ENCODE results near the gene GREB1L.

GREB1L gene

DNA sequence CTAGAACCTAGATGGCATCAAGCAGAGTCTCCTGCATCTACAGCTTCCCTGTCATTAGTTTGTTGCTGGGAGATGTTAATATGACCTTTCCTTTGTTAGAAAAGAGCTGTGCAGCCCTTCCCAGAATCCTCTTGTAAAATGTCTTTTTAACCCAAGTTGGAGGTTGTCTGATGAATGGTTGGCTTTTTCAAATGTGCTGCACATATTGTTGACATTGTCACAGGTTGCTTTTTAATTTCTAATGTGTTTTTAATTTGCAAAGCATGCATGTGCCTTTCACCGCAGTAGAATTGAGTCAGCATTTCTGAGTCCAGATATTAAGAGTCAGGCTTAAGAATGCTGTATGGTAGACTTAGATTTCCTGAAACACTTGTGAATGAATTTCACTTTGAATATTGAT lies 120.8 kb downstream of the GREB1L start:
- TF ChIP-seq POLR2AphosphoS5 (IDR thresholded peaks at IDR 0.05; ENCODE audit: low read depth, low read length), result no peak
- TF ChIP-seq SIN3A (IDR thresholded peaks at IDR 0.05; ENCODE audit: borderline replicate concordance, insufficient read depth, low read length), result no peak
- no peak for TF ChIP-seq FOXP2 (optimal IDR thresholded peaks at IDR 0.05; ENCODE audit: borderline replicate concordance, extremely low read depth, extremely low read length, insufficient read depth)
- TF ChIP-seq REST (IDR thresholded peaks at IDR 0.05; ENCODE audit: insufficient read depth in 1 of 2, low read depth in 2 of 2, low read length in 2 of 2), result no peak
- TF ChIP-seq TAF1 (IDR thresholded peaks at IDR 0.05; ENCODE audit: borderline replicate concordance, insufficient read depth, low read length), result no peak

- TF ChIP-seq FOXP2 (optimal IDR thresholded peaks at IDR 0.05; ENCODE audit: borderline replicate concordance, extremely low read depth, extremely low read length, insufficient read depth) (no peak), SIN3A (IDR thresholded peaks at IDR 0.05; ENCODE audit: borderline replicate concordance, insufficient read depth, low read length) (no peak), TAF1 (IDR thresholded peaks at IDR 0.05; ENCODE audit: borderline replicate concordance, insufficient read depth, low read length) (no peak), POLR2AphosphoS5 (IDR thresholded peaks at IDR 0.05; ENCODE audit: low read depth, low read length) (no peak), REST (IDR thresholded peaks at IDR 0.05; ENCODE audit: insufficient read depth in 1 of 2, low read depth in 2 of 2, low read length in 2 of 2) (no peak)
Measured at GRCh38 chr18:21363348-21363747, 121.3 kb downstream of the GREB1L start.

GRCh38 chr18:21364471-21364870 lies 122.4 kb downstream of the GREB1L start:
- TF ChIP-seq SIN3A (IDR thresholded peaks at IDR 0.05; ENCODE audit: borderline replicate concordance, insufficient read depth, low read length) (no peak), FOXP2 (optimal IDR thresholded peaks at IDR 0.05; ENCODE audit: borderline replicate concordance, extremely low read depth, extremely low read length, insufficient read depth) (no peak), TAF1 (IDR thresholded peaks at IDR 0.05; ENCODE audit: borderline replicate concordance, insufficient read depth, low read length) (no peak), POLR2AphosphoS5 (IDR thresholded peaks at IDR 0.05; ENCODE audit: low read depth, low read length) (no peak), REST (IDR thresholded peaks at IDR 0.05; ENCODE audit: insufficient read depth in 1 of 2, low read depth in 2 of 2, low read length in 2 of 2) (no peak)

DNA sequence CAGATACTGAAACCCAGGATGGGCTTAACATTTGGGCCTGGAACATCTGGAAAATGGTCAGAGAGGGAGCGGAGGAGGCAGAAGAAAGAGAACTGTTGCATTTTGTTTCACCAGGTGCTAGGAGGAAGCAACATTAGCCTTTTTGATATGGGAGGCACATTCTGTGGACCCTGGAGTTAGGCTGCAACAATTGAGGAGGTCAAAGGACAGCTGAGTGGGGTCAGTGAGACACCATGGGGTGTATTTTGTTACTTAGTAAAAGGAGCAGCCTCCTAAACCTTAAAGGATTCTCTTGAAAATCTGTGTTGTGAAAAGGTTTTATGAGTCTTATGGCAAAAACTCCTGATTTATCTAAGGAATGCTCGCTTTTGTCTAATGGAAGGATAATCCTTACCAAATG lies 124.9 kb downstream of the GREB1L start:
- TF ChIP-seq FOXP2 (optimal IDR thresholded peaks at IDR 0.05; ENCODE audit: borderline replicate concordance, extremely low read depth, extremely low read length, insufficient read depth), result no peak
- TF ChIP-seq REST (IDR thresholded peaks at IDR 0.05; ENCODE audit: insufficient read depth in 1 of 2, low read depth in 2 of 2, low read length in 2 of 2), result no peak
- no peak for TF ChIP-seq TAF1 (IDR thresholded peaks at IDR 0.05; ENCODE audit: borderline replicate concordance, insufficient read depth, low read length)
- no peak for TF ChIP-seq POLR2AphosphoS5 (IDR thresholded peaks at IDR 0.05; ENCODE audit: low read depth, low read length)
- TF ChIP-seq SIN3A (IDR thresholded peaks at IDR 0.05; ENCODE audit: borderline replicate concordance, insufficient read depth, low read length), result no peak

DNA sequence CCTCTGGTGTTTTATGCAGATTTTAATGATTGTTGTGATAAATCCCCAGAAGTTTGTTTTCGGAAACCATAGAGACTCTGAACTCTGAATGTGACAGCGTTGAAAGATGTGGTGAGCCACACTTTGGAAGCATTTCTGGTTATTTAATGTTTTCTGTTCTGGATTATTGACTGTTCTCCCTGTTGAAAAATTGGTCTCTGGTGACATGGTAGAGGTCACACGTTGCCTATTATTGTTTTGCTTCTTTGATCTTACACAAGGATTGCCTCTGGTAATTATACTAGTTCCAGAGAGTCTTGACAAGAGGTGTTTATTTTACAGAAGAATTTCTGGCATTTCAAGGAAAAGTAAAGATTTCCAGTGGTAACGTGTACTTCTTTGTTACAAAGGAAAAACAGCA lies 127.1 kb downstream of the GREB1L start:
- no peak for TF ChIP-seq TAF1 (IDR thresholded peaks at IDR 0.05; ENCODE audit: borderline replicate concordance, insufficient read depth, low read length)
- no peak for TF ChIP-seq POLR2AphosphoS5 (IDR thresholded peaks at IDR 0.05; ENCODE audit: low read depth, low read length)
- no peak for TF ChIP-seq FOXP2 (optimal IDR thresholded peaks at IDR 0.05; ENCODE audit: borderline replicate concordance, extremely low read depth, extremely low read length, insufficient read depth)
- TF ChIP-seq REST (IDR thresholded peaks at IDR 0.05; ENCODE audit: insufficient read depth in 1 of 2, low read depth in 2 of 2, low read length in 2 of 2), result no peak
- TF ChIP-seq SIN3A (IDR thresholded peaks at IDR 0.05; ENCODE audit: borderline replicate concordance, insufficient read depth, low read length), result no peak

Measured in PFSK-1 (cell line).